ENCODE data around the gene CDC42BPA.

The CDC42BPA gene

GRCh38 chr1:227043755-227044154 lies 274.5 kb downstream of the CDC42BPA start:
- DNase-seq (ENCODE audit: low read depth, low spot score), result no peak
- TF ChIP-seq EZH2 (IDR thresholded peaks at IDR 0.05) (no peak), FOXP2 (optimal IDR thresholded peaks at IDR 0.05; ENCODE audit: control extremely low read depth, extremely low read length, insufficient read depth) (no peak), POLR2AphosphoS5 (IDR thresholded peaks at IDR 0.05; ENCODE audit: borderline replicate concordance, low read depth, low read length) (no peak)
- Histone ChIP-seq H3K4me3 (no peak overlapping the region), H3K9me3 (ENCODE audit: low read depth, low read length) (no peaks in the 10 kb centered on the region), H3K36me3 (ENCODE audit: insufficient read depth, low read length) (peaks cover 6% of the 10 kb centered on the region), H3K9ac (ENCODE audit: insufficient read length) (no peak overlapping the region), H3K27ac (no peak overlapping the region; the same call in 1 of the 2 replicates)

GRCh38 chr1:227042292-227042691 lies 276.0 kb downstream of the CDC42BPA start:
- TF ChIP-seq FOXP2 (optimal IDR thresholded peaks at IDR 0.05; ENCODE audit: control extremely low read depth, extremely low read length, insufficient read depth), result no peak
- no peak for TF ChIP-seq EZH2 (IDR thresholded peaks at IDR 0.05)
- no peak for TF ChIP-seq POLR2AphosphoS5 (IDR thresholded peaks at IDR 0.05; ENCODE audit: borderline replicate concordance, low read depth, low read length)

GRCh38 chr1:227038401-227038800 lies 279.9 kb downstream of the CDC42BPA start:
- TF ChIP-seq FOXP2 (optimal IDR thresholded peaks at IDR 0.05; ENCODE audit: control extremely low read depth, extremely low read length, insufficient read depth) (no peak), EZH2 (IDR thresholded peaks at IDR 0.05) (no peak), POLR2AphosphoS5 (IDR thresholded peaks at IDR 0.05; ENCODE audit: borderline replicate concordance, low read depth, low read length) (no peak)
- Histone ChIP-seq H3K27ac (no peak overlapping the region), H3K36me3 (ENCODE audit: insufficient read depth, low read length) (peaks cover 18% of the 10 kb centered on the region), H3K9me3 (ENCODE audit: low read depth, low read length) (no peaks in the 10 kb centered on the region), H3K4me3 (no peak overlapping the region), H3K9ac (ENCODE audit: insufficient read length) (no peak overlapping the region)
- no peak for DNase-seq (ENCODE audit: low read depth, low spot score)

More at GRCh38 chr1:227042292-227042691, 276.0 kb downstream of the CDC42BPA start:
- Histone ChIP-seq H3K36me3 (ENCODE audit: insufficient read depth, low read length) (peaks cover 12% of the 10 kb centered on the region), H3K27ac (0 out of 2 replicates have a peak overlapping the region, but pooled peaks have one; percentile 28), H3K9ac (ENCODE audit: insufficient read length) (no peak overlapping the region), H3K4me3 (no peak overlapping the region), H3K9me3 (ENCODE audit: low read depth, low read length) (no peaks in the 10 kb centered on the region)
- no peak for DNase-seq (ENCODE audit: low read depth, low spot score)

- no peak for DNase-seq (ENCODE audit: low read depth, low spot score)
- Histone ChIP-seq H3K9ac (ENCODE audit: insufficient read length) (no peak overlapping the region), H3K36me3 (ENCODE audit: insufficient read depth, low read length) (peaks cover 14% of the 10 kb centered on the region), H3K27ac (no peak overlapping the region), H3K9me3 (ENCODE audit: low read depth, low read length) (no peaks in the 10 kb centered on the region), H3K4me3 (no peak overlapping the region)
- TF ChIP-seq EZH2 (IDR thresholded peaks at IDR 0.05), result no peak
- no peak for TF ChIP-seq FOXP2 (optimal IDR thresholded peaks at IDR 0.05; ENCODE audit: control extremely low read depth, extremely low read length, insufficient read depth)
- no peak for TF ChIP-seq POLR2AphosphoS5 (IDR thresholded peaks at IDR 0.05; ENCODE audit: borderline replicate concordance, low read depth, low read length)
Measured at GRCh38 chr1:227037121-227037520, 281.2 kb downstream of the CDC42BPA start.

GRCh38 chr1:227035316-227035715 lies 283.0 kb downstream of the CDC42BPA start:
- no peak for DNase-seq (ENCODE audit: low read depth, low spot score)

GRCh38 chr1:227033880-227034279 lies 284.4 kb downstream of the CDC42BPA start:
- no peak for TF ChIP-seq FOXP2 (optimal IDR thresholded peaks at IDR 0.05; ENCODE audit: control extremely low read depth, extremely low read length, insufficient read depth)
- no peak for TF ChIP-seq EZH2 (IDR thresholded peaks at IDR 0.05)
- TF ChIP-seq POLR2AphosphoS5 (IDR thresholded peaks at IDR 0.05; ENCODE audit: borderline replicate concordance, low read depth, low read length), result no peak
- Histone ChIP-seq H3K36me3 (ENCODE audit: insufficient read depth, low read length) (peaks cover 14% of the 10 kb centered on the region), H3K27ac (no peak overlapping the region), H3K9ac (ENCODE audit: insufficient read length) (no peak overlapping the region), H3K9me3 (ENCODE audit: low read depth, low read length) (no peaks in the 10 kb centered on the region), H3K4me3 (no peak overlapping the region)
- DNase-seq (ENCODE audit: low read depth, low spot score), result no peak

More at GRCh38 chr1:227035316-227035715, 283.0 kb downstream of the CDC42BPA start:
- TF ChIP-seq EZH2 (IDR thresholded peaks at IDR 0.05) (no peak), FOXP2 (optimal IDR thresholded peaks at IDR 0.05; ENCODE audit: control extremely low read depth, extremely low read length, insufficient read depth) (no peak), POLR2AphosphoS5 (IDR thresholded peaks at IDR 0.05; ENCODE audit: borderline replicate concordance, low read depth, low read length) (no peak)
- Histone ChIP-seq H3K4me3 (no peak overlapping the region), H3K9ac (ENCODE audit: insufficient read length) (no peak overlapping the region), H3K27ac (no peak overlapping the region), H3K36me3 (ENCODE audit: insufficient read depth, low read length) (peaks cover 14% of the 10 kb centered on the region), H3K9me3 (ENCODE audit: low read depth, low read length) (no peaks in the 10 kb centered on the region)

- no peak for TF ChIP-seq EZH2 (IDR thresholded peaks at IDR 0.05)
- DNase-seq (ENCODE audit: low read depth, low spot score), result no peak
- Histone ChIP-seq H3K9me3 (ENCODE audit: low read depth, low read length) (no peaks in the 10 kb centered on the region), H3K27ac (no peak overlapping the region), H3K4me3 (no peak overlapping the region), H3K36me3 (ENCODE audit: insufficient read depth, low read length) (peaks cover 16% of the 10 kb centered on the region), H3K9ac (ENCODE audit: insufficient read length) (no peak overlapping the region)
Measured at GRCh38 chr1:227032396-227032795, 285.9 kb downstream of the CDC42BPA start.

- Histone ChIP-seq H3K9ac (ENCODE audit: insufficient read length) (no peak overlapping the region), H3K27ac (no peak overlapping the region), H3K36me3 (ENCODE audit: insufficient read depth, low read length) (peaks cover 33% of the 10 kb centered on the region), H3K9me3 (ENCODE audit: low read depth, low read length) (no peaks in the 10 kb centered on the region), H3K4me3 (no peak overlapping the region)
- no peak for DNase-seq (ENCODE audit: low read depth, low spot score)
- TF ChIP-seq POLR2AphosphoS5 (IDR thresholded peaks at IDR 0.05; ENCODE audit: borderline replicate concordance, low read depth, low read length) (no peak), EZH2 (IDR thresholded peaks at IDR 0.05) (no peak), FOXP2 (optimal IDR thresholded peaks at IDR 0.05; ENCODE audit: control extremely low read depth, extremely low read length, insufficient read depth) (no peak)
Measured at GRCh38 chr1:227016990-227017389, 301.3 kb downstream of the CDC42BPA start.

GRCh38 chr1:227010645-227011044 lies 307.6 kb downstream of the CDC42BPA start:
- no peak overlapping the region for H3K9ac ChIP-seq (ENCODE audit: insufficient read length)
- TF ChIP-seq POLR2AphosphoS5 (IDR thresholded peaks at IDR 0.05; ENCODE audit: borderline replicate concordance, low read depth, low read length) (no peak), EZH2 (IDR thresholded peaks at IDR 0.05) (no peak), FOXP2 (optimal IDR thresholded peaks at IDR 0.05; ENCODE audit: control extremely low read depth, extremely low read length, insufficient read depth) (no peak)
- H3K27ac ChIP-seq, result no peak overlapping the region
- H3K9me3 ChIP-seq (ENCODE audit: low read depth, low read length), result no peaks in the 10 kb centered on the region
- H3K36me3 ChIP-seq (ENCODE audit: insufficient read depth, low read length), result peaks cover 9% of the 10 kb centered on the region; the same call in 1 of the 2 replicates
- DNase-seq (ENCODE audit: low read depth, low spot score), result no peak
- H3K4me3 ChIP-seq, result no peak overlapping the region

Measured in SK-N-MC (cell line).